Stomach smooth muscle (tissue), 2 donors: ENCODE data around the gene ERO1A.
A peak's percentile ranks its signal among the peaks of the same experiment; 100 is the strongest.
"Not testable (repeated sequence)": the region's sequence is repeated elsewhere in the genome, so short reads cannot be mapped to it uniquely, and the experiment has no call there.

Experiments
- H3K27ac ChIP-seq: one replicate; pipeline ENCODE4 v1.7.0; 2013; ENCODE audit warnings: mild to moderate bottlenecking, low read length, inconsistent platforms
- H3K27me3 ChIP-seq, 2 donors: one replicate each; pipeline ENCODE4 v1.7.0; 2013; ENCODE audit warnings: low read length in 2 of 2; ENCODE audit not compliant: insufficient read depth in 2 of 2, control insufficient read depth in 1 of 2
- H3K36me3 ChIP-seq, 2 donors: one replicate each; pipeline ENCODE4 v1.7.0; 2013; ENCODE audit warnings: low read length in 2 of 2; ENCODE audit not compliant: control insufficient read depth in 2 of 2, insufficient read depth in 2 of 2
- H3K4me1 ChIP-seq: one replicate; pipeline ENCODE4 v1.7.0; 2013; ENCODE audit warnings: low read length; ENCODE audit not compliant: control insufficient read depth, insufficient read depth
- H3K4me3 ChIP-seq, 2 donors: one replicate each; pipeline ENCODE4 v1.7.0; 2013; ENCODE audit warnings: low read length in 2 of 2
- H3K9ac ChIP-seq, 2 donors: one replicate each; pipeline ENCODE4 v1.7.0; 2013; ENCODE audit warnings: low read length in 2 of 2, mild to moderate bottlenecking in 1 of 2
- H3K9me3 ChIP-seq, 2 donors: one replicate each; pipeline ENCODE4 v1.7.0; 2013; ENCODE audit warnings: low read length in 2 of 2; ENCODE audit not compliant: control insufficient read depth in 2 of 2
- donor health status: healthy.
- donor health status: Pancreatic carcinoma.

Gene ERO1A

GRCh38 chr14:52695481-52696091 is at the start of gene ERO1A:
TSS of gene ERO1A (minus strand) at chr14:52695558. CDS start at chr14:52695481, 77 bp downstream.
- Histone ChIP-seq H3K27ac (peak within 1 kb of the TSS; percentile 85), H3K4me1 (peaks cover 6% of the 10 kb centered on the region), H3K36me3 (no peaks in the 10 kb centered on the region), H3K4me3 (peak within 1 kb of the TSS; percentile 73 to 94), H3K9me3 (no peaks in the 10 kb centered on the region), H3K9ac (peak within 1 kb of the TSS; percentile 86 to 92), H3K27me3 (no peaks in the 10 kb centered on the region)

- Histone ChIP-seq H3K9me3 (no peaks in the 10 kb centered on the region), H3K9ac (no peak overlapping the region), H3K36me3 (peaks cover 0 to 6% of the 10 kb centered on the region in 2 donors), H3K27ac (no peak overlapping the region), H3K4me1 (no peaks in the 10 kb centered on the region), H3K4me3 (no peak overlapping the region), H3K27me3 (no peaks in the 10 kb centered on the region)
Observed at GRCh38 chr14:52741865-52742264, 46.5 kb upstream of the ERO1A start.

- Histone ChIP-seq H3K9ac (no peak overlapping the region), H3K27ac (no peak overlapping the region), H3K9me3 (no peaks in the 10 kb centered on the region), H3K36me3 (peaks cover 0 to 6% of the 10 kb centered on the region in 2 donors), H3K27me3 (no peaks in the 10 kb centered on the region), H3K4me3 (no peak overlapping the region), H3K4me1 (no peaks in the 10 kb centered on the region)
Observed at GRCh38 chr14:52740751-52741150, 45.4 kb upstream of the ERO1A start.

- Histone ChIP-seq H3K27me3 (no peaks in the 10 kb centered on the region), H3K9me3 (no peaks in the 10 kb centered on the region), H3K36me3 (no peaks in the 10 kb centered on the region), H3K4me3 (no peak overlapping the region), H3K9ac (no peak overlapping the region), H3K27ac (no peak overlapping the region), H3K4me1 (no peaks in the 10 kb centered on the region)
Observed at GRCh38 chr14:52738409-52738808, 43.1 kb upstream of the ERO1A start.

GRCh38 chr14:52735921-52736489 is 40.6 kb upstream of the ERO1A start:
- no peaks in the 10 kb centered on the region for H3K4me1 ChIP-seq
- no peak overlapping the region for H3K4me3 ChIP-seq

GRCh38 chr14:52733824-52734223 is 38.5 kb upstream of the ERO1A start:
- Histone ChIP-seq H3K27ac (no peak overlapping the region), H3K9me3 (no peaks in the 10 kb centered on the region), H3K36me3 (no peaks in the 10 kb centered on the region), H3K9ac (no peak overlapping the region), H3K4me1 (peaks cover 8% of the 10 kb centered on the region), H3K27me3 (no peaks in the 10 kb centered on the region), H3K4me3 (no peak overlapping the region)

More at GRCh38 chr14:52735921-52736489, 40.6 kb upstream of the ERO1A start:
- Histone ChIP-seq H3K9me3 (no peaks in the 10 kb centered on the region), H3K27me3 (no peaks in the 10 kb centered on the region), H3K9ac (no peak overlapping the region), H3K36me3 (no peaks in the 10 kb centered on the region), H3K27ac (no peak overlapping the region)

- peaks cover 6 to 12% of the 10 kb centered on the region in 2 donors for H3K36me3 ChIP-seq
- H3K4me1 ChIP-seq = peaks cover 8% of the 10 kb centered on the region
- peak overlapping the region; percentile 86 to 92 for H3K9ac ChIP-seq
- no peaks in the 10 kb centered on the region for H3K27me3 ChIP-seq
- H3K27ac ChIP-seq = peak overlapping the region; percentile 66
- no peaks in the 10 kb centered on the region for H3K9me3 ChIP-seq
- H3K4me3 ChIP-seq = peak overlapping the region; percentile 91 to 94
Observed at GRCh38 chr14:52730709-52731111, 35.4 kb upstream of the ERO1A start.

GRCh38 chr14:52729925-52730708 is 34.8 kb upstream of the ERO1A start, which contains the start of gene STYX:
TSS of gene STYX (plus strand) at chr14:52730166. CDS start at chr14:52730475, 309 bp downstream.
- peak within 1 kb of the TSS; percentile 66 for H3K27ac ChIP-seq
- peaks cover 8% of the 10 kb centered on the region for H3K4me1 ChIP-seq
- H3K4me3 ChIP-seq = peak within 1 kb of the TSS; percentile 91 to 94
- no peaks in the 10 kb centered on the region for H3K9me3 ChIP-seq
- peak within 1 kb of the TSS; percentile 86 to 92 for H3K9ac ChIP-seq
- peaks cover 6 to 12% of the 10 kb centered on the region in 2 donors for H3K36me3 ChIP-seq
- no peaks in the 10 kb centered on the region for H3K27me3 ChIP-seq

GRCh38 chr14:52729585-52729924 is 34.2 kb upstream of the ERO1A start:
- Histone ChIP-seq H3K4me1 (peaks cover 8% of the 10 kb centered on the region), H3K27ac (peak overlapping the region; percentile 49), H3K4me3 (peak overlapping the region; percentile 56 to 64), H3K9me3 (no peaks in the 10 kb centered on the region), H3K9ac (peak overlapping the region; percentile 21 to 61), H3K27me3 (no peaks in the 10 kb centered on the region), H3K36me3 (peaks cover 10 to 17% of the 10 kb centered on the region in 2 donors)

GRCh38 chr14:52729035-52729434 is 33.7 kb upstream of the ERO1A start:
- not testable (repeated sequence) for H3K27me3 ChIP-seq, H3K27ac ChIP-seq, H3K4me1 ChIP-seq, H3K4me3 ChIP-seq, H3K9me3 ChIP-seq, H3K9ac ChIP-seq
- H3K36me3 ChIP-seq = peaks cover 14 to 22% of the 10 kb centered on the region in 2 donors
